Fibroblast of gingiva (primary cell): Measurements from ENCODE around the gene RPL7L1.
"Not testable (repeated sequence)": the region's sequence is repeated elsewhere in the genome, so short reads cannot be mapped to it uniquely, and the experiment has no call there.

Source experiments
- DNase-seq: peaks from one replicate; pipeline ENCODE4 v3.0.0-alpha.2; 2011; ENCODE audit warnings: low read depth

Gene RPL7L1

DNA sequence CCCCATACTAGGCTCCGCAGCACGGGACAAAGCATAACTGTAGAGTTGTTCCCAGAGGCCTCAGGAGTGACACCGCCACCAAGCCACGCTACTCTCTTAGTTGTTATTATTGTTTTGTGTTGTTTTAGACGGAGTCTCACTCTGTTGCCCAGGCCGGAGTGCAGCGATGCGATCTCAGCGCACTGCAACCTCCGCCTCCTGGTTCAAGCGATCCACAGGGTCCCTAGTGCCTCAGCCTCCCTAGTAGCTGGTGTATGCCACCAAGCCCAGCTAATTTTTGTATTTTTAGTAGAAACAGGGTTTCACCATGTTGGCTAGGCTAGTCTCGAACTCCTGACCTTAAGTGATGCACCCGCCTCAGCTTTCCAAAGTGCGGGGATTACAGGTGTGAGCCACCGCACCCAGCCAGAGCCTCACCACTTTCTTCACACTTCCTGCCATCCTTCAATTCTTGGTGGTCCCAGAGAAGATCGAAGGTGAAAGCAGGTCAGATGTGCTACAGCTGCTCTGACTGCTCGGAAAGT, 11.8 kb downstream of the RPL7L1 start:
- DNase-seq = no peak

DNA sequence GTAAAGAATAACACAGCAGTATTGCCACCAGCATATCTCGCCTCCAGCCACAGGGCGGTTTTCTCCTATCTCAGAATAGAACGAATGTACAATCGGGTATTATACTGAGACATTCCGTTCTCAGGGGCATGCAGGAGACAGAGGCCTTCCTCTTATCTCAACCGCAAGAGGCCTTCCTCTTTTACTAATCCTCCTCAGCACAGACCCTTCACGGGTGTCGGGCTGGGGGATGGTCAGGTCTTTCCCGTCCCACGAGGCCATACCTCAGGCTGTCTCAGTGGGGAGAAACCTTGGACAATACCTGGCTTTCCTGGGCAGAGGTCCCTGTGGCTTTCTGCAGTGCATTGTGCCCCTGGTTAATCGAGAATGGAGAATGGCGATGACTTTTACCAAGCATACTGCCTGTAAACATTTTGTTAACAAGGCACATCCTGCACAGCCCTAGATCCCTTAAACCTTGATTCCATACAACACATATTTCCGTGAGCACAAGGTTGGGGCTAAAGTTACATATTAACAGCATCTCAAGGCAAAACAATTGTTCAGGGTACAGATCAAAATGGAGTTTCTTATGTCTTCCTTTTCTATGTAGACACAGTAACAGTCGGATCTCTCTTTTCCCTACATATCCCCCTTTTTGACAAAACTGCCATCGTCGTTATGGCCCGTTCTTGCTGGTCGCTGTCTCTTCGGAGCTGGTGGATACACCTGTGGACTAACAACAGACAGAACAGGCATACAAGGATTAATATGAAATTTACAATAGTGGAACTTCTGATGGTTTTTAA, 14.8 kb downstream of the RPL7L1 start:
- not testable (repeated sequence) for DNase-seq

DNA sequence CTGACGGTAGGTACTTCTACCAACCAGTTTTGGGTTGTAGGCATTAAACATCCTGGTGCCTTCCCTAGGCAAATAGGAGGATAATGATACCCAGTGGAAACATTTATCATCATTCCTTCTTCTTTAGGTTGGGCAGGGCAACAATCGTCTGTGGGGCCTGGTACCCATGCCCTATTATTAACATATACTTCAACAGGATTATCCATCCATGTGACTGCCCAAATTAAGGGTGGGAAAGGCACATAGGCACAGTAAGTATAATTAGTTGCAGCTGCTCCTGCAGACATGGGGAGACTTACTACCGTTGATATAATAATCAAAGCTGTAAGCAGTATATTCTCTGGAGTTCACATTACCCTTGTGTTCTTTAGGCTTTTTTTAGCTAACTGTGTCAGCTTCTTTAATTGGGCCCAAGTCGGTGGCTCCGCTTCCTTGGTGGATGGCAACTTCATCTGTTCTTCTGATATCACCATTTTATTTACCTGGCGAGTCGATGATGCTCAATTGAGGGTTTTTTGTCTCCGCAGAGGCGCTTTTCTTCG, 16.8 kb downstream of the RPL7L1 start:
- DNase-seq = no peak

DNA sequence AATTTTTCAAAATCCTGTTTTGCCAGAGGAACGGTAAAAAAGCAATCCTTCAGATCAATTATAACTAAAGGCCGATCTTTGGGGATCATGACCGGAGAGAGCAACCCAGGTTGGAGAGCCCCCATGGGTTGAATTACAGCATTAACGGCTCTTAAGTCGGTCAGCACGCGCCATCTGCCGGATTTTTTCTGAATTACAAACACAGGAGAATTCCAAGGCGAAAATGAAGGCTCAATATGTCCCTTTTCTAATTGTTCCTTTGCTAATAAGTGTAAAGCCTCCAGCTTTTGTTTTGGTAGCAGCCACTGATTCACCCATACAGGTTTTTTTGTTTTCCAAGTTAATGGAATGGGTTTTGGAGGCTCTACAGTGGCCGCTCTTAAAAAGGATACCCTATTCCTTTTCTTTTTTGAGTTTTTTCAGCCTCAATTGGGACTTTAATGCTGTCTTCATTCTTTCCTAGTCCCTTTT, 19.5 kb downstream of the RPL7L1 start:
- DNase-seq = peak; percentile 56

DNA sequence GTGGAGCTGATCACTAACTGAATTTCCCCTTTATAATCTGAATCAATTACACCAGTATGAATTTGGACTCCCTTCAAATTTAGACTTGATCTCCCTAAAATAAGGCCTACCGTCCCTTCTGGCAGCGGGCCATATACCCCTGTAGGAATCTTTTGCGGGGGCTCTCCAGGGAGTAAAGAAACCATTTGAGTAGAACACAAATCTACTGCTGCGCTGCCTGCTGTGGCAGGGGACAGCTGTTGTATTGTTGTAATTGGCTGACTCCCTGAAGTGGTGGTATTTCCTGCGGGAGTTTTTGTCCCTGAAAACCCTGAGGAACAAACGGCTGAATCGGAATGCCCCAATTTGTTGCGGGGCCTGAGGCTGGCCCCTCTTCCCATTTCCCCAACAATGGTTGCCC, 20.5 kb downstream of the RPL7L1 start:
- no peak for DNase-seq

DNA sequence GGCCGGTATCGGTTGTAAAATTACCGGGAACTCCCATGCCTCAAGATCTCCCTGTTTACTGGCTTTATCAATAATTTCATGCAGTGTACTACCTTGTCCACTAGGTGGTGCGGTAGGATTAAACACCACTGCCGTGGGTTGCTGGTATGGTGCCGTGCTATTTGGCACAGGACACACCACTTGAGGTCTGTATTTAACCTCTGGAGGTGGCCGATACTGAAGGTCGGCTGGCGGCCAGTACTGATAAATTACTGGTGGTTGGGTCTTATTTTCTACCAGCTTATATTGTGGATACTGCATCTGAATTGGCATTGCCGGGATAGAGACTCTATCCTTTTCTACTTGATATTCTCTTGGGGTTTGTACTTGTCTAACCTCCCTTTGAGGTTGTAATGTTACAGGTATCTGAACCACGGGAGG, 22.1 kb downstream of the RPL7L1 start:
- DNase-seq = peak; percentile 73

DNA sequence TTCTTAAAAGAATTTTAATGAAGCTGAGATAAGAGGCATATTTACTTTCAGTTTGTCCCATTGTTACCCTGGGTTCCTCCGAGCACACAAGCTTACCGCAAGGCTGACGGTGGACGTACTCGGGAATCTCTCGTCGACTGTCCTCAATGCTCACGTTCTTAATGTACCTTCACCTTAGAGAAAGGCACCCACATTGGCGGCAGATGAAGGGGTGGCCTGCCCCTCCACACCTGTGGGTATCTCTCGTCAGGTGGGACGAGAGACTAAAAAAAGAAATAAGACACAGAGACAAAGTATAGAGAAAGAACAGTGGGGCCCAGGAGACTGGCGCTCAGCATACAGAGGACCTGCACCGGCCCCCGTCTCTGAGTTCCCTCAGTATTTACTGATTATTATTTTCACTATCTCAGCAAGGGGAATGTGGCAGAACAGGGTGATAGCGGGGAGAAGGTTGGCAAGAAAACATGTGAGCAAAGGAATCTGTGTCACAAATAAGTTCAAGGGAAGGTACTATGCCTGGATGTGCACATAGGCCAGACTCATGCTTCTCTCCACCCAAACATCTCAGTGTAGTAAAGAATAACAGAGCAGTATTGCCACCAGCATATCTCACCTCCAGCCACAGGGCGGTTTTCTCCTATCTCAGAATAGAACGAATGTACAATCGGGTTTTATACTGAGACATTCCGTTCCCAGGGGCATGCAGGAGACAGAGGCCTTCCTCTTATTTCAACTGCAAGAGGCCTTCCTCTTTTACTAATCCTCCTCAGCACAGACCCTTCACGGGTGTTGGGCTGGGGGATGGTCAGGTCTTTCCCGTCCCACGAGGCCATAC, 23.2 kb downstream of the RPL7L1 start:
- DNase-seq = not testable (repeated sequence)

DNA sequence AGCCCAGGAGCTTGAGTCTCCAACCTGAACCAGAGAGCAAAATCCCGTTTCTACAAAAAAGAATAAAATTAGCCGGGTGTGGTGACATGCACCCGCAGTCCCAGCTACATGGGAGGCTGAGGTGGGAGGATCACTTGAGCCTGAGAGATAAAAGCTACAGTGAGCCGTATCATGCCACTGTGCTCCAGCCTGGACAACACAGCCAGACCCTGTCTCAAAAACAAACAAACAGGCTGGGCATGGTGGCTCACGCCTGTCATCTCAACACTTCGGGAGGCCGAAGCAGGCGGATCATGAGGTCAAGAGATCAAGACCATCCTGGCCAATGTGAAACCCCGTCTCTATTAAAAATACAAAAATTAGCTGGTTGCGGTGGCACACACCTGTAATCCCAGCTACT, 25.1 kb downstream of the RPL7L1 start:
- no peak for DNase-seq

DNA sequence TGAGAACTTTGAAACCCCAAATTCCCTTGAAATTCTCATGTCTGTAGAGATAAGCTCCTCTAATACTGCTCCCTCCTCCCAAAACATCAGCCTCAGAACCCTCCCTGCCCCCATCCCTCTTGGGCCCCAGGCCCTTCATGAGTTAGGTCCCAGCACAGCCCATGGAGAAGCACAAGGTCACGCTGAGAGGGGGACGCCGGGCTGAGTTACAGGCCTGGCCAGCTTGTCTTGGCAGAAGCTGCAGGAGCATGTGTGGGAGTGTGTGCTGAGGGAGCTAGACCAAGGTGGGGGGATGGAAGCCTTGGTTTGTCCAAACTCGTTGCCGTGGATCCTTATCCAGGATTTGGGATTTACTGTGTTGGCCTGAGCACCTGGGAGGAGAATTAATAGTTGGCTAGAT, 27.9 kb downstream of the RPL7L1 start:
- DNase-seq = no peak

DNA sequence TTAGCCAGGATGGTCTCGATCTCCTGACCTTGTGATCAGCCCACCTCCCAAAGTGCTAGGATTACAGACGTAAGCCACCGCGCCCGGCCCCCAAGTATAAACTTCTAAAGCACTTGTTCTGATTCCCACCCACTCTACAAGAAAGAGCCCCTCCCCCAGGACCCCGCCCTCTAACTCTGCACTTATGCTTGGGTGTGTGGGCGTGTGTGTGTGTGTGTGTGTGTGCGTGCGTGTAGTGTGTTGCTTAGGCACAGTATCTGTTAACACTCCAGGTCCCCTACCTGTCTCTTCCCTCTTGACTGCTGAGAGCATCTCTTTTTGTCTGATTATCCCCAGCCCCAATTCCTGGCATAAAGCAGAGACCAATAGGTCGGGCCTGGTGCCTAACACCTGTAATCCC, 30.4 kb downstream of the RPL7L1 start:
- no peak for DNase-seq

DNA sequence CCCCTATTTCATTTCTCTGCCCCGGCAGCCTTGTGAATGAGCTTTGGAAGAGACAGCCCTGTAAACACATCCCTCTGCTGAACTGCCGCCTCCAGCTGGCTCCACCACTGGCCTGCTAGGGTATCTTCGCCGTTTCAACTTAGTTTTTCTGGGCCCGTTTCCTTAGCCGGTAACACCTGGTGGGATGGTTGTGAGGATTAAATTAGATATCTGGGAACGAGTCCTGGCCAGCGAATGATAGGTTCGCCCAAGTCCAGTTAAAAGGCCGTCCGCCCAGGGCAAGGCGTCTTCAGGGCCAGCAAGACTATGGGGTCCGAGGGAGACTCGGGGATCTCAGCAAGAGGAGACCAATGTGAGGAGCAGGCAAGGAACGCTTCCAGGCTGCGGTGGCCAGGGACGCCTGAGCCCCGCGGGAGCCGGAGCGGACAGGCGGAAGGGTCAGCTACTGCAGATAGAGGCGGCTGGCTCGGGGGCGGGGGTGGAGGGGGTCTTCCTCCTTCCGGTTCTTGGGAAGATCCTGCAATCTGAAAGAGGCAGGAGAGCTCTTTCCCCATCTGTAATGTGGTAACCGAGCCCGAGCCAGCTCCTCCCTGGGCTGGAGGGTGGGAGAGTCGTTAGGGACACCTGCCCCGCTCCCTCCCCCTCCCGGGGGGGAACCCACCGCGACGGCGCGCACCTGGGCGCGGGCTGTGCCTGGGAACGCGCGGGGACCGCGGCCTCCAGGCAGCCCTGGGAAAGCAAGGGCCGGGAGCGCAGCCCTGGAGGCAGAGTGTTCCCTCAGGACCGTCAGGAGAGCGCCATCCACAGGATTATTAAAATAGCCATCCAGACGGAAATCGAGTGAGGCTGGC, 32.0 kb downstream of the RPL7L1 start:
- no peak for DNase-seq

DNA sequence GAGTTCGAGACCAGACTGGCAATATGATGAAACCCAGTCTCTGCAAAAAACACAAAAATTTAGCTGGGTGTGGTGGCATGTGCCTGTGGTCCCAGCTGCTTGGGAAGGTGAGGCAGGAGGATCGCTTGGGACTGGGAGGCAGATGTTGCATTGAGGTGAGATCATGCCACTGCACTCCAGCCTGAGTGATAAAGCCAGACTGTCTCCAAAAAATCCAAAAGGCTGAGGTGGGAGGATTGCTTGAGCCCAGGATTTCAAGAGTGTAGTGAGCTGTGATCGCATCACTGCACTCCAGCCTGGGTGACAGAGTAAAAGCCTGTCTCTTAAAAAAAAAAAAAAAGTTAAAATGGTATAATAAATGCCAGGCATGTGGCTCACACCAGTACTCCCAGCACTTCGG, 35.1 kb downstream of the RPL7L1 start:
- DNase-seq = no peak

DNA sequence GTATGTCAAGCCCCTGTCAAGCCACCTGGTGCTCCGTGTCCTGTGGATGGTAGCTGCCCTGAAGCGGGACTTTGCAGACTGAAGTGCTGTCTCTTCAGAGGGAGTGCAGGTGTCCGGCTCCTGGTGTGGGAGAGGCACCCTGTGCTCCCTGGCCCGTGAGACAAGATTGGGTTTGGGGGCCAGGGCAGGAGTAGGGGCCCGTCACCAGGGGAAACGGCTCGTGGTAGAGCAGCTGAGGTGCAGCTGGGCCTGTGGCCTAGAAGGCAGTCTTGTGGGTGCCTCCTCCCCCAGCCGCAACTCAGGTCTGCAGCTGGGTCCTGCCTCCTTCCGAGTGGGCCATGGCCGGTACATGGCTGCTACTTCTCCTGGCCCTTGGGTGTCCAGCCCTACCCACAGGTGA, 36.3 kb downstream of the RPL7L1 start, which contains the start of gene PTCRA:
Gene PTCRA (plus strand): TSS at position 322 of the 400 bp plus-strand sequence. CDS start 17 bp downstream, at position 339.
- DNase-seq = no peak

DNA sequence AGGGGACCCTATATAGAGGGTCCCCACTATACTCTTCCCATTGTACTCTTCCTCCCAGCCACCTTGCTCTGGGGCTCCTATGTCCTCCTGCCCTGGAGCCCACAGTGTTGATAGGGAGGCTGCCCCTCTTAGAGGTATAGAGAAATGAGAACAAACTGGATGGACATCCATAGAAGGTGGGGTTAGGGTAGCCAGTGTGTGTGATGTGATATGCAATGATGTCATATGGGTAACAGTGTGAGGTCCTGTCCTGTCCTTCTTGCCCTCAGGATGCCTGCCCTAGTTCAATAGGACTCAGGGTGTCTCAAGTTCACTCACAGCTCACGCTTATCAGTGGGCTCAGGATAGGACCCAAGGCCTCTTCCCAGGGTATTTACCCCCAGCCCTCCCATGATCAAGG, 36.9 kb downstream of the RPL7L1 start:
- DNase-seq = no peak

DNA sequence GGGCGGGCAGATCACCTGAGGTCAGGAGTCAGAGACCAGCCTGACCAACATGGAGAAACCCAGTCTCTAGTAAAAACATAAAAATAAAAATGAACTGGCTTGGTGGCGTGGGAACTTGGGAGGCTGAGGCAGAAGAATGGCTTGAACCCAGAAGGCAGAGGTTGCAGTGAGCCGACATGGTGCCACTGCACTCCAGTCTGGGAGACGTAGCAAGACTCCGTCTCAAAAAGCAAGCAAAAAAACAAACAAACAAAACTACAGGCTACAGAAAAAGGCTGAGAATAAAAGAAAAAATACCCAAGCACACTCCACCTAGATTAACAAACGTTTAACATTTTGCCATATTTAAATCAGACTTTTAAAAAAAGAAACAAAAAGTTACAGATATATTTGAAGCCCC, 42.4 kb downstream of the RPL7L1 start:
- DNase-seq = no peak

DNA sequence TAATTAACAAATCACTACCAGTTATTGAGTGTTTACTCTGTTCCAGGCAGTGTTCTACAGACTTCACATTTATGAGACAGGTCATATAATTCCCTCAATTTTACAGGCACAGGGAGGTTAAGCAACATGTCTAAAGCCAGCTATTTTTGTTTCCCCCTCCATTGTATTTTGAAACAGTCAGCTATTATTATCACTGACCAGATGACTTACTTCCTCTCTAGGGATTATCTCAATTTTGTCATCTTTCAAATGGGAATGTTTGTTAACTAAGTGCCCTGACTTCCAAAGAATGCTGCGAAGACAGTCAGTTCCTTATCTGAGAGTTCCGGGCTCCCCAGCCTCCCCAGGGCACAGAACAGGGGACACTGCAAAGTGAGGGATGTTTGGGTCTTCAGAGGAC, 44.2 kb downstream of the RPL7L1 start:
- DNase-seq = peak; percentile 32

DNA sequence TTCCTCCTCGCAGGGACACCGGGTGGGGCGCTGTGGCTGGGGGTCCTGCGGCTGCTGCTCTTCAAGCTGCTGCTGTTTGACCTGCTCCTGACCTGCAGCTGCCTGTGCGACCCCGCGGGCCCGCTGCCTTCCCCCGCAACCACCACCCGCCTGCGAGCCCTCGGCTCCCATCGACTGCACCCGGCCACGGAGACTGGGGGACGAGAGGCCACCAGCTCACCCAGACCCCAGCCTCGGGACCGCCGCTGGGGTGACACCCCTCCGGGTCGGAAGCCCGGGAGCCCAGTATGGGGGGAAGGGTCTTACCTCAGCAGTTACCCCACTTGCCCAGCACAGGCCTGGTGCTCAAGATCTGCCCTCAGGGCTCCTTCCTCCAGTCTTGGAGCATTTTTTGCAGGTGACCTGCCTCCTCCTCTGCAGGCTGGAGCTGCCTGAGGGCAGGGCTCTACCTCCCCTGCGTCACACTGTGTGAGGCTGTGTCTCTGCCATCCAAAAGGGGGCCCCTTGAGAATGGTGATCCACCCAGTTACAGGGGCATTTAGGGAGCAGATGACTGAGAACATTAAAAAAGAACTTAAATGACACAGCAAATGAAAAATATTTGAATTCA, 45.9 kb downstream of the RPL7L1 start:
- no peak for DNase-seq

DNA sequence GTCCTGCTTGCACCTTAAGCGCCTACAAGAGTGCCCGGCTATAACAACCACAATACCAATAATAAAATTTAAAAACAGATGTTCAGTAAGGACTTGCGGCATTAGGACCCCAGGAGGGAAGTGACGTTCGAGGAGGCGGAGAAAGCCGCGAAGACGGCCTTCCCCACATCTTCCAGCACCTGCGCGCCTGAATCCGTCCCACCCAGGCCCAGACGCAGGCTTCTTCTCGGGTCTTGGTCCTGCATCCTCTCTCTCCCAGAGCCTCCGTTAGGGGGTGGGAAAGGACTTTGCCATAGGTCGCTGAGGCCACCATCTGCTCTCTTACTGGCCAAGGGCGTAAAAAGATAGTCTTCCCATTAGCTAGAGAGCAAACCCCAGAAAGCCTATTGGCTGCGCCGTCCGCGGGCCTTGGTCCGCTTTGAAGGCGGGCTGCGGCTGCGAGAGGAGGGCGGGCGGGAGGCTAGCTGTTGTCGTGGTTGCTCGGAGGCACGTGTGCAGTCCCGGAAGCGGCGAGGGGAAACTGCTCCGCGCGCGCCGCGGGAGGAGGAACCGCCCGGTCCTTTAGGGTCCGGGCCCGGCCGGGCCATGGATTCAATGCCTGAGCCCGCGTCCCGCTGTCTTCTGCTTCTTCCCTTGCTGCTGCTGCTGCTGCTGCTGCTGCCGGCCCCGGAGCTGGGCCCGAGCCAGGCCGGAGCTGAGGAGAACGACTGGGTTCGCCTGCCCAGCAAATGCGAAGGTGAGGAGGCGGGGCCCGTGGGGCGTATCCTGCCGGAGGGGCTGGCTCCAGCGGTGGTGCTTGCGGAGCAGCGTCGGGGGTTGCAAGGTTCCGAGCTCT, 49.8 kb downstream of the RPL7L1 start, which contains the start of gene CNPY3:
Gene CNPY3 (plus strand): TSS at position 495 of the 835 bp plus-strand sequence. CDS start 91 bp downstream, at position 586.
- DNase-seq = peak; percentile 95

DNA sequence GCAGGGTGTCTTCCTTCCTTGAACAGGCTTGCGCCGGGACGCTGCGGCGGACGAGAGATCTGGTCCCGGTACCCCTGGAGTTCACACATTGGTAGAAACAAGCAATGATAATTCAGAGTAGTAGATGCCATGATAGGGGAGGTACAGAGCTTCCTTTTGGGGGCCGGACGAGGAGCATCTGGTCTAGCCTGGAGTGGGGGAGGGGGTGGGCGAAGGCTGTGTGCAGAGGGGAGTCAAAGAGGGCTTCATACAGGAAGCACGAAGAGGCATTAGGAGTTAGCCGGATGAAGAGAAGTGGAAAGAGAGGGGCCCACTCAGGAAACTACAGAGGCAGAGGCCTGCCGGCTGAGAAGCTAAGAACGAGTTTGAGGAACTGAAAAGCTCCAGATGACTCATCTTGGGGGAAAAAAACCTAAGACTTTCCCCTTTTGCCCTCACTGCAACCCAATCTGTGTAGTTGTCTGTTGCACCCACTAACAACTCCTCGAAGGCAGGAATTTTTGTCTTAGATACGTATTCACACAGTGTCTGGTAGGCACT, 50.5 kb downstream of the RPL7L1 start:
- DNase-seq = peak; percentile 57

DNA sequence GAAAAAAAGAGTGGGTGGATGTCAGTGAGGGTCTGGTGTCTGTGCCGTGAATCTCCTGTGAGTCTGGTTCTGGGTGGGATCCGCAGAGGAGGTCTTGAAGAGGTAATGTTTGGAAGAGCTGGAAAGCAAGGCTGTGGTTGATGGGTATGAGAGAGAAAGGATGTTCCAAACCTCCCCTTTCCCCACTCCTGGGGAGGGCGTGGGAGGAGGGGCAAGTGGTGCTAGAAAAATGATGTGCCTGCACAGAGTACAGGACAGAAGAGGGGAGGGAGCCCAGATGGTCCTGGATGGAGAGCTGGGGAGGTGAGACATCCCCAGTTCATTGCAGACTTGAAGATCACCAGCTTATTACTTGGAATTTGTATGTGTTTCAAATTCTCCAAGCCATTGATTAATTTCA, 53.0 kb downstream of the RPL7L1 start:
- no peak for DNase-seq
